Neutrophil (primary cell): ENCODE data around the gene ROBO2.

Source experiments
- H3K27ac ChIP-seq: fragments of 200-600 bp; sonication (generic); 2 replicates; pipeline ENCODE4 v1.5.1; 2016; ENCODE audit warnings: mild to moderate bottlenecking, moderate library complexity
- H3K27me3 ChIP-seq: fragments of 200-600 bp; sonication (generic); 2 replicates; pipeline ENCODE4 v1.6.0; 2016; ENCODE audit warnings: mild to moderate bottlenecking
- H3K36me3 ChIP-seq: fragments of 200-600 bp; sonication (generic); 2 replicates; pipeline ENCODE4 v1.5.1; 2017
- H3K4me1 ChIP-seq, 2 experiments: fragments of 200-600 bp in 1 of 2; sonication (generic) in 1 of 2; 1 replicate in 1 of 2; 2 replicates in 1 of 2; pipeline versions ENCODE4 v1.5.1 to v1.6.1; 2013 to 2016; ENCODE audit warnings: low read depth in 1 of 2, low read length in 1 of 2, mild to moderate bottlenecking in 1 of 2, moderate library complexity in 1 of 2; ENCODE audit not compliant: control insufficient read depth in 1 of 2, insufficient read depth in 1 of 2
- H3K4me3 ChIP-seq, 2 experiments: fragments of 200-600 bp in 1 of 2; sonication (generic) in 1 of 2; 1 replicate in 1 of 2; 2 replicates in 1 of 2; pipeline ENCODE4 v1.5.1; 2013 to 2016; ENCODE audit warnings: low read depth in 1 of 2, low read length in 1 of 2, mild to moderate bottlenecking in 1 of 2, moderate library complexity in 1 of 2
- H3K9me3 ChIP-seq: fragments of 200-600 bp; sonication (generic); 2 replicates; pipeline ENCODE4 v1.5.1; 2016
- CTCF ChIP-seq: fragments of 200-600 bp; sonication (generic); IDR thresholded peaks from 2 replicates; pipeline ENCODE4 v1.5.1; 2016; ENCODE audit warnings: antibody characterized with exemption

ROBO2 gene

GRCh38 chr3:77377717-77378116, 337.8 kb downstream of the ROBO2 start:
- Histone ChIP-seq H3K4me1 (no peaks in the 10 kb centered on the region), H3K36me3 (no peaks in the 10 kb centered on the region), H3K27ac (no peak overlapping the region), H3K27me3 (no peaks in the 10 kb centered on the region), H3K9me3 (no peaks in the 10 kb centered on the region), H3K4me3 (no peak overlapping the region)
- TF ChIP-seq CTCF: no peak

DNA sequence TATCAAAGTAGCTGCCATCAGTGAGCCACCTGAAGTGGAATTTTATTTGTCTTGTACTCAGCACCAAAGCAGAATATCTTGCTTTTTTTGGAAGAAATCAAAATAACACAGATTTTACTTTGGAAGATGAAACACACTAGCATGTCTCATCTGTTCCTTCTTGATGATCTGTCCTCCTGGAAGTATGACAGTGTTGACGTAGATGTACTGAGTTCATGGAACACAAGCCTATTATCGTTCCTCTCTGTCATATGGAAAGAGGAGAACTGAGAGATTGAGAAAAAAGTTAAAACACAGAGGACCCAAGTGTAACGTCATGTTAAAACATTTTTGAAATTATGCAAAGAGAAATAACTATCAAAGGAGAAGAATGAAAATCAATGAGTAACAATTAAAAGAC, 340.2 kb downstream of the ROBO2 start:
- no peaks in the 10 kb centered on the region for H3K27me3 ChIP-seq
- H3K27ac ChIP-seq: no peak overlapping the region
- no peak for TF ChIP-seq CTCF
- no peaks in the 10 kb centered on the region for H3K4me1 ChIP-seq
- H3K4me3 ChIP-seq: no peak overlapping the region
- H3K9me3 ChIP-seq: no peaks in the 10 kb centered on the region
- H3K36me3 ChIP-seq: no peaks in the 10 kb centered on the region

GRCh38 chr3:77381431-77381830, 341.5 kb downstream of the ROBO2 start:
- H3K27me3 ChIP-seq: no peaks in the 10 kb centered on the region
- no peaks in the 10 kb centered on the region for H3K4me1 ChIP-seq
- no peak overlapping the region for H3K27ac ChIP-seq
- no peaks in the 10 kb centered on the region for H3K9me3 ChIP-seq
- H3K36me3 ChIP-seq: no peaks in the 10 kb centered on the region
- no peak for TF ChIP-seq CTCF
- no peak overlapping the region for H3K4me3 ChIP-seq

- no peaks in the 10 kb centered on the region for H3K9me3 ChIP-seq
Observed at GRCh38 chr3:77392181-77392580, 352.3 kb downstream of the ROBO2 start.

GRCh38 chr3:77394046-77394445, 354.1 kb downstream of the ROBO2 start:
- H3K9me3 ChIP-seq: no peaks in the 10 kb centered on the region
- TF ChIP-seq CTCF: no peak
- no peak overlapping the region for H3K27ac ChIP-seq
- H3K36me3 ChIP-seq: no peaks in the 10 kb centered on the region
- no peaks in the 10 kb centered on the region for H3K4me1 ChIP-seq
- no peak overlapping the region for H3K4me3 ChIP-seq
- H3K27me3 ChIP-seq: no peaks in the 10 kb centered on the region

More at GRCh38 chr3:77392181-77392580, 352.3 kb downstream of the ROBO2 start:
- H3K36me3 ChIP-seq: no peaks in the 10 kb centered on the region
- H3K27me3 ChIP-seq: no peaks in the 10 kb centered on the region
- TF ChIP-seq CTCF: no peak
- H3K4me1 ChIP-seq: no peaks in the 10 kb centered on the region
- no peak overlapping the region for H3K4me3 ChIP-seq
- H3K27ac ChIP-seq: no peak overlapping the region

DNA sequence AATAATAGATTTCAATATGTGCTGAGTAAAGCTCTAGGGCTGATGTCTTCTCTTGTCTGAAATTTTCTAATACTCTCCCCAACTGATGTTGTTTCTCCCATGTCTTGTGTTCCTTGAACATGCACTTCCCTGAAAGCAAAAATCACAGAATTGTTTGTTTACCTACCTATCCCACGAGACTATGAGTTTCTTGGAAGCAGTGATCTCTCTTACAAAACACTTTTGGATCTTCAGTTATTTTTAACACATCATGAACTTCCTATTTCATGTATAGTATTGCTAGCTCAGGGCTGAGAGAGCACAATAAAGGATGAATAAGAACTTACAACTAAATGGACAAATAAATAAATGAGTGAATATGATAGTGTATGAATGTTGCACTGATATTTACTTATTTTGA, 365.0 kb downstream of the ROBO2 start:
- H3K27ac ChIP-seq: no peak overlapping the region
- TF ChIP-seq CTCF: no peak
- H3K27me3 ChIP-seq: no peaks in the 10 kb centered on the region
- H3K36me3 ChIP-seq: no peaks in the 10 kb centered on the region
- H3K4me3 ChIP-seq: no peak overlapping the region
- no peaks in the 10 kb centered on the region for H3K9me3 ChIP-seq
- no peaks in the 10 kb centered on the region for H3K4me1 ChIP-seq
